ENCODE data around the gene F13A1.

GRCh38 chr6:6368040-6368683, 47.7 kb upstream of the F13A1 start:
- TF ChIP-seq FOXP2 (optimal IDR thresholded peaks at IDR 0.05; ENCODE audit: control extremely low read depth, extremely low read length, insufficient read depth) (no peak), POLR2AphosphoS5 (IDR thresholded peaks at IDR 0.05; ENCODE audit: borderline replicate concordance, low read depth, low read length) (no peak), EZH2 (IDR thresholded peaks at IDR 0.05) (no peak)
